ENCODE measurements around the gene MBD6. TPM values are rescaled to one million over a fixed set of nuclear protein-coding genes. Genes with fewer than 3 reads are reported as not detected.

MBD6 gene
- total and polyA plus RNA-seq, 12 donors = 10.5 to 167 (median 38.1) TPM

GRCh38 chr12:57552306-57552651, 29.7 kb downstream of the MBD6 start:
- Histone ChIP-seq H3K27me3 (peaks cover 8% of the 10 kb centered on the region), H3K4me1 (replicated peaks in 1 of 2) (peaks cover 0 to 6% of the 10 kb centered on the region in 2 donors), H3K27ac (no peak overlapping the region), H3K36me3 (replicated peaks in 1 of 2) (no peaks in the 10 kb centered on the region), H3K4me3 (no peak overlapping the region), H3K9me3 (replicated peaks in 1 of 3) (no peaks in the 10 kb centered on the region)
- no peak for DNase-seq
- 72 to 91% (median 85%) methylated on average over 2 of the region's 2 CpGs for WGBS, 4 donors
- intact Hi-C loops (cut with DNase I) = no loop called here
- TF ChIP-seq CTCF (IDR thresholded peaks at IDR 0.05) (no peak), POLR2A (IDR thresholded peaks at IDR 0.05) (no peak)

GRCh38 chr12:57552835-57553313, 30.2 kb downstream of the MBD6 start:
- WGBS, 4 donors = 55 to 67% (median 63%) methylated on average over 6 of the region's 6 CpGs
- no peak for DNase-seq

GRCh38 chr12:57553343-57554202, 30.9 kb downstream of the MBD6 start:
- intact Hi-C loops (cut with DNase I) = no loop called here
- 62 to 69% (median 68%) methylated on average over 7 of the region's 7 CpGs for whole genome bisulfite sequencing, 4 donors
- no peak overlapping the region for H3K27ac ChIP-seq
- no peak overlapping the region for H3K4me3 ChIP-seq
- DNase-seq = no peak
- H3K27me3 ChIP-seq = peaks cover 8% of the 10 kb centered on the region
- no peaks in the 10 kb centered on the region for H3K36me3 ChIP-seq (replicated peaks in 1 of 2)
- TF ChIP-seq CTCF (IDR thresholded peaks at IDR 0.05) (no peak), POLR2A (IDR thresholded peaks at IDR 0.05) (no peak)
- H3K9me3 ChIP-seq (replicated peaks in 1 of 3) = no peaks in the 10 kb centered on the region
- H3K4me1 ChIP-seq (replicated peaks in 1 of 2) = peaks cover 0 to 6% of the 10 kb centered on the region in 2 donors

More at GRCh38 chr12:57552835-57553313, 30.2 kb downstream of the MBD6 start:
- Histone ChIP-seq H3K9me3 (replicated peaks in 1 of 3) (no peaks in the 10 kb centered on the region), H3K27ac (no peak overlapping the region), H3K27me3 (peaks cover 8% of the 10 kb centered on the region), H3K36me3 (replicated peaks in 1 of 2) (no peaks in the 10 kb centered on the region), H3K4me1 (replicated peaks in 1 of 2) (peaks cover 0 to 6% of the 10 kb centered on the region in 2 donors), H3K4me3 (no peak overlapping the region)
- no peak for TF ChIP-seq CTCF (IDR thresholded peaks at IDR 0.05)
- TF ChIP-seq POLR2A (IDR thresholded peaks at IDR 0.05) = no peak
- intact Hi-C loops (cut with DNase I) = no loop called here

- DNase-seq = no peak
- Histone ChIP-seq H3K36me3 (replicated peaks in 1 of 2) (no peaks in the 10 kb centered on the region), H3K9me3 (replicated peaks in 1 of 3) (no peaks in the 10 kb centered on the region), H3K4me1 (replicated peaks in 1 of 2) (peaks cover 0 to 6% of the 10 kb centered on the region in 2 donors), H3K27me3 (peaks cover 8% of the 10 kb centered on the region), H3K27ac (no peak overlapping the region), H3K4me3 (no peak overlapping the region)
- intact Hi-C loops (cut with DNase I) = no loop called here
- 91 to 98% (median 95%) methylated on average over 2 of the region's 2 CpGs for WGBS, 4 donors
- TF ChIP-seq POLR2A (IDR thresholded peaks at IDR 0.05) (no peak), CTCF (IDR thresholded peaks at IDR 0.05) (no peak)
These were observed 31.8 kb downstream of the MBD6 start for GRCh38 chr12:57554453-57554852.
